ENCODE measurements around the gene SPO11. TPM values are rescaled to one million over a fixed set of nuclear protein-coding genes. Genes with fewer than 3 reads are reported as not detected.

SPO11 gene
- total and polyA plus RNA-seq, 2 of the 4 experiments (the other 2 are of a cell fraction): not detected

DNA sequence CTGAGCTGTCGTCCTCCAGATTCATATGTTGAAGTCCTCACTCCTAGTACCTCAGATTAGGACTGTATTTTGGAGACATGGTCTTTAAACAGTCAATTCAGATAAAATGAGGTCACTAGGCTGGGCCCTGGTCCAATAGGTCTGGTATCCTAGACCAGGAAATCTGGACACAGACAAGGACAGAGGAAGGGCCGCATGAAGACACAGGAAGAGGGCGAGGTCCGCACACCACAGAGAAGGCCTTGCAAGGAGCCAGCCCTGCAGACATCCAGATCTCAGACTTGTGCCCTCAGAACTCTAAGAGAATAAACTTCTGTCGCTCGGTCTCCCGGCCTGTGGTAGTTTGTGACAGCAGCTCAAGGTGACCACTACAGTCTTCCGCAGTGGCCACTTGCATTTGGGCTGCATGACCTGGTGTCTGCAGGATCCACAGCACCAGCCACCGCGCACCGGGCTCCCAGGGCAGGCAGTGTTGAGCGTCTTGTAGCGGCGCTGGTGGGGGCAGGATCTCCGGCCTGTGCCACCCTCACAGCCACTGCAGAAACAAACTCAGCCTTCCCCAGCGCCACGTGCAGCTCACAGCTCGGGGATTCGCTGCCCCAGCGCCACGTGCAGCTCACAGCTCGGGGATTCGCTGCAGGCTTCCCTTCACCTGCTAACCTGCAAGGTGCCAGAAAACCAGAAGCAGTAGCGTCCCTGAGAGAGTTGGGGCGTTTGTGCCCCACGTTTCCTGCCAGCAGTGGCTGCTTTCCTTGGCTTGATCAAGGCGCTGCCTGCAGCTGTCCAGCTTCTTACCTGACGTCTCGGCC lies 55.6 kb downstream of the SPO11 start:
- H4K5ac ChIP-seq (ENCODE audit: low read depth, low read length): no peak overlapping the region
- no peak overlapping the region for H3K4me2 ChIP-seq (ENCODE audit: low read depth, low read length)
- H3K9me1 ChIP-seq (ENCODE audit: insufficient read depth, low read length): 0 out of 2 replicates have a peak, but pooled peaks cover 3% of the 10 kb centered on the region
- peak overlapping the region; percentile 16 for H2AFZ ChIP-seq (replicated peaks; ENCODE audit: low read length, poor library complexity)
- no peak overlapping the region for H4K8ac ChIP-seq (ENCODE audit: low read depth in 2 of 2, low read length in 2 of 2)
- dilution Hi-C loops (cut with HindIII; ENCODE audit: low sequenced_read_pairs, unreplicated experiment): no loop called here
- DNase-seq: no peak
- TF ChIP-seq FOS (IDR thresholded peaks at IDR 0.05; ENCODE audit: low read depth, low read length): no peak
- no peak for TF ChIP-seq NFE2L2 (IDR thresholded peaks at IDR 0.05; ENCODE audit: low read depth, low read length)
- no peak for TF ChIP-seq POLR2A (IDR thresholded peaks at IDR 0.05; ENCODE audit: low read depth, low read length)
- no peak for TF ChIP-seq MAZ (IDR thresholded peaks at IDR 0.05; ENCODE audit: borderline replicate concordance, low read depth, low read length)
- TF ChIP-seq, protein P1, sequence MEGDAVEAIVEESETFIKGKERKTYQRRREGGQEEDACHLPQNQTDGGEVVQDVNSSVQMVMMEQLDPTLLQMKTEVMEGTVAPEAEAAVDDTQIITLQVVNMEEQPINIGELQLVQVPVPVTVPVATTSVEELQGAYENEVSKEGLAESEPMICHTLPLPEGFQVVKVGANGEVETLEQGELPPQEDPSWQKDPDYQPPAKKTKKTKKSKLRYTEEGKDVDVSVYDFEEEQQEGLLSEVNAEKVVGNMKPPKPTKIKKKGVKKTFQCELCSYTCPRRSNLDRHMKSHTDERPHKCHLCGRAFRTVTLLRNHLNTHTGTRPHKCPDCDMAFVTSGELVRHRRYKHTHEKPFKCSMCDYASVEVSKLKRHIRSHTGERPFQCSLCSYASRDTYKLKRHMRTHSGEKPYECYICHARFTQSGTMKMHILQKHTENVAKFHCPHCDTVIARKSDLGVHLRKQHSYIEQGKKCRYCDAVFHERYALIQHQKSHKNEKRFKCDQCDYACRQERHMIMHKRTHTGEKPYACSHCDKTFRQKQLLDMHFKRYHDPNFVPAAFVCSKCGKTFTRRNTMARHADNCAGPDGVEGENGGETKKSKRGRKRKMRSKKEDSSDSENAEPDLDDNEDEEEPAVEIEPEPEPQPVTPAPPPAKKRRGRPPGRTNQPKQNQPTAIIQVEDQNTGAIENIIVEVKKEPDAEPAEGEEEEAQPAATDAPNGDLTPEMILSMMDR (conservative IDR thresholded peaks at IDR 0.05; ENCODE audit: low read depth, low read length): no peak
- no peak for TF ChIP-seq CEBPB (IDR thresholded peaks at IDR 0.05; ENCODE audit: low read depth, low read length)
- TF ChIP-seq RCOR1 (IDR thresholded peaks at IDR 0.05; ENCODE audit: insufficient replicate concordance, low read length): no peak
- no peak for TF ChIP-seq MXI1 (IDR thresholded peaks at IDR 0.05; ENCODE audit: borderline replicate concordance, low read depth, low read length)
- H2AK5ac ChIP-seq (ENCODE audit: low read depth, low read length): no peak overlapping the region
- no peak overlapping the region for H3K14ac ChIP-seq (replicated peaks; ENCODE audit: low read depth, low read length)
- in situ Hi-C loops (cut with MboI; ENCODE audit: low sequenced_read_pairs): loop anchor here (5.0 to 25.0 kb wide), 4 partner anchors 112 to 1652 kb away; partner anchors contain the start of genes ATP5F1E and PRELID3B
- no peak overlapping the region for H3K18ac ChIP-seq (ENCODE audit: low read depth, low read length)
- CTCF ChIA-PET: interaction anchor here (1.7 kb wide), 1 partner anchor 111 kb away, joined by 4 read pairs; no protein-coding TSS in a partner anchor
- ATAC-seq (ENCODE audit: low read depth): no peak
- H3K56ac ChIP-seq (ENCODE audit: extremely low read depth, insufficient read depth, low read length): no peak overlapping the region
- 92% methylated on average over 26 of the region's 29 CpGs; no CpG with 5 or more reads in 1 of the 2 experiments for WGBS, 2 experiments (ENCODE audit: extremely low coverage in 2 of 2, insufficient read length in 1 of 2)
- peak overlapping the region; percentile 45 for H2AK9ac ChIP-seq (replicated peaks; ENCODE audit: low read depth, low read length, poor library complexity)
- no peaks in the 10 kb centered on the region for H3K79me1 ChIP-seq (ENCODE audit: low read depth in 1 of 2, low read length in 2 of 2)
- H3K4ac ChIP-seq (ENCODE audit: low read depth, low read length): no peak overlapping the region
- H3K36me3 ChIP-seq (ENCODE audit: control insufficient read depth, insufficient read depth, low read length): peaks cover 9% of the 10 kb centered on the region
- H2BK20ac ChIP-seq (ENCODE audit: low read depth, low read length): no peak overlapping the region
- no peak overlapping the region for H2BK15ac ChIP-seq (ENCODE audit: low read depth, low read length)
- no peak overlapping the region for H3K4me3 ChIP-seq (ENCODE audit: insufficient read depth, low read depth, low read length)
- no peaks in the 10 kb centered on the region for H3K9me3 ChIP-seq (ENCODE audit: control insufficient read depth, insufficient read depth, low read length)
- H3K4me1 ChIP-seq (ENCODE audit: control insufficient read depth, insufficient read depth, low read length): no peaks in the 10 kb centered on the region
- H3K9ac ChIP-seq (ENCODE audit: low read depth, low read length): no peak overlapping the region
- no peak overlapping the region for H3K23ac ChIP-seq (ENCODE audit: low read depth, low read length)
- H2BK120ac ChIP-seq (ENCODE audit: low read depth, low read length): no peak overlapping the region
- no peak overlapping the region for H2BK5ac ChIP-seq (ENCODE audit: low read depth, low read length, poor library complexity, severe bottlenecking)
- no peaks in the 10 kb centered on the region; the same call in 1 of the 2 replicates for H4K20me1 ChIP-seq (ENCODE audit: insufficient read depth, low read length)
- BruUV-seq (replicated peaks): no TSS peak
- intact Hi-C loops (cut with micrococcal nuclease): loop anchor here (5.0 to 10.0 kb wide), 2 partner anchors 830 to 1512 kb away; no protein-coding TSS in a partner anchor
- POLR2A ChIA-PET (ENCODE audit: unreplicated experiment): no interaction called here
- no peak overlapping the region for H4K91ac ChIP-seq (ENCODE audit: insufficient read depth, low read depth, low read length)
- no peak overlapping the region for H3K27ac ChIP-seq (ENCODE audit: insufficient read depth, low read length)
- H3K27me3 ChIP-seq (ENCODE audit: control insufficient read depth, insufficient read depth, low read length): no peaks in the 10 kb centered on the region

All from IMR-90 (cell line).